NCI-H146 treated with DMSO at 0.1 percent for 48 hours (cell line): ENCODE measurements around the gene ABCC1.

Source experiments
- DNase-seq: peaks from one replicate; lab custom pipeline; 2025; ENCODE audit not compliant: unreplicated experiment; lab: John Stamatoyannopoulos, UW

The ABCC1 gene

GRCh38 chr16:16017812-16018211 lies 68.4 kb downstream of the ABCC1 start:
- no peak for DNase-seq

GRCh38 chr16:16018705-16019104 lies 69.3 kb downstream of the ABCC1 start:
- no peak for DNase-seq

GRCh38 chr16:16019488-16019887 lies 70.1 kb downstream of the ABCC1 start:
- DNase-seq: no peak

- DNase-seq: no peak
Observed at GRCh38 chr16:16020291-16020690, 70.9 kb downstream of the ABCC1 start.

GRCh38 chr16:16021020-16021419 lies 71.6 kb downstream of the ABCC1 start:
- DNase-seq: no peak

GRCh38 chr16:16021646-16021987 lies 72.2 kb downstream of the ABCC1 start:
- DNase-seq: no peak

- no peak for DNase-seq
Observed at GRCh38 chr16:16021988-16022682, 72.7 kb downstream of the ABCC1 start.

GRCh38 chr16:16022683-16023064 lies 73.3 kb downstream of the ABCC1 start:
- no peak for DNase-seq

- no peak for DNase-seq
Observed at GRCh38 chr16:16025214-16025968, 76.0 kb downstream of the ABCC1 start.

- peak; percentile 42 for DNase-seq
Observed at GRCh38 chr16:16027728-16028310, 78.4 kb downstream of the ABCC1 start.

- no peak for DNase-seq
Observed at GRCh38 chr16:16028311-16028999, 79.0 kb downstream of the ABCC1 start.

- no peak for DNase-seq
Observed at GRCh38 chr16:16029431-16030011, 80.1 kb downstream of the ABCC1 start.

- no peak for DNase-seq
Observed at GRCh38 chr16:16030449-16030848, 81.0 kb downstream of the ABCC1 start.

GRCh38 chr16:16031401-16031800 lies 82.0 kb downstream of the ABCC1 start:
- DNase-seq: no peak

- DNase-seq: no peak
Observed at GRCh38 chr16:16032271-16032979, 83.0 kb downstream of the ABCC1 start.

GRCh38 chr16:16033208-16033717 lies 83.8 kb downstream of the ABCC1 start:
- no peak for DNase-seq

GRCh38 chr16:16036359-16036792 lies 87.0 kb downstream of the ABCC1 start:
- DNase-seq: no peak

GRCh38 chr16:16037521-16037920 lies 88.1 kb downstream of the ABCC1 start:
- DNase-seq: no peak

GRCh38 chr16:16037970-16038369 lies 88.6 kb downstream of the ABCC1 start:
- no peak for DNase-seq

GRCh38 chr16:16038950-16039349 lies 89.5 kb downstream of the ABCC1 start:
- DNase-seq: no peak
